ENCODE results near the gene SULT1B1.
"Not testable (repeated sequence)": the region's sequence is repeated elsewhere in the genome, so short reads cannot be mapped to it uniquely, and the experiment has no call there.

SULT1B1 gene

DNA sequence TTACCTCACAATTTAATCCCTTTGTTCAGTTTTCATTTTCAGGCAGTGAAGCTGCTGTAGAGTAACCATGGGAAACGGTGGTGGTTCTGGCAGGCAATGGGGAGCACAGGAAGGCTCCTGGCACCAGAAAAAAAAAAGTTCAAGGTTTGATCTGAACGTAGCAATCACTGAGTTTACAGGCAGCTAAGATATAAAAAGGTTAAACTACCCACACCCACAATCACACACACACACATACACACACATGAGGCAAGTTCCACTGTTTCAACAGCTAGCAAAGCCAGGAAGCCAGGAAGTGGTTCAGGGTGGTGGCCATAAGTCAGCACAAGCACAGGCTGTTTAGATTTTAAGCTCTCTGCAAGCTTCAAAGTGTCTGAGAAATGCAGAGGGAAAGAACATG lies at the start of gene SULT1B1:
TSS of gene SULT1B1 (minus strand) at position 166 of the 400 bp plus-strand sequence. CDS start 5,403 bp downstream, outside the sequence.
- peak; percentile 23 to 32 for DNase-seq

GRCh38 chr4:69800599-69800998 lies 40.2 kb upstream of the SULT1B1 start:
- no peak for DNase-seq

DNA sequence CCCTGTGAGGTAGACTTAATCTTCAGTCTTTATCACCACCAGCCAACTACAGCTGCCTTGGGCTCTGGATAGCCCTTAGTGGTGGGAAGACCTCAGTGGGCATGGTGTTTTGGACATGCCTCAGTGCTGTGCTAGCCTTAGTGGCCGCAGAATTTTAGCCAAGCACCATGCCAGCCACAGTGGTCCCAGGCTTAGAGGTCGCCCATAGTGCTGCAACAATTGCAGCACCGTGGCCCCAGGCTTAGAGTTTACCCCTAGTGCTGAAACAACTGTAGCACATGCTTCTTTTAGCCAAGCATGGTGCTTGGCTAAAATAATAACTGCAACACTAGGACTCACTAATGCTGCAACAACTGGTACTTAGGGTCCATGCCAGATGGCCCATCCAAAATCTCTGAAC lies 38.9 kb upstream of the SULT1B1 start:
- DNase-seq = no peak

- DNase-seq = no peak
These were observed 33.3 kb upstream of the SULT1B1 start for GRCh38 chr4:69793732-69794131.

GRCh38 chr4:69787879-69788278 lies 27.5 kb upstream of the SULT1B1 start:
- DNase-seq = no peak

- no peak for DNase-seq
These were observed 26.1 kb upstream of the SULT1B1 start for GRCh38 chr4:69786547-69786946.

DNA sequence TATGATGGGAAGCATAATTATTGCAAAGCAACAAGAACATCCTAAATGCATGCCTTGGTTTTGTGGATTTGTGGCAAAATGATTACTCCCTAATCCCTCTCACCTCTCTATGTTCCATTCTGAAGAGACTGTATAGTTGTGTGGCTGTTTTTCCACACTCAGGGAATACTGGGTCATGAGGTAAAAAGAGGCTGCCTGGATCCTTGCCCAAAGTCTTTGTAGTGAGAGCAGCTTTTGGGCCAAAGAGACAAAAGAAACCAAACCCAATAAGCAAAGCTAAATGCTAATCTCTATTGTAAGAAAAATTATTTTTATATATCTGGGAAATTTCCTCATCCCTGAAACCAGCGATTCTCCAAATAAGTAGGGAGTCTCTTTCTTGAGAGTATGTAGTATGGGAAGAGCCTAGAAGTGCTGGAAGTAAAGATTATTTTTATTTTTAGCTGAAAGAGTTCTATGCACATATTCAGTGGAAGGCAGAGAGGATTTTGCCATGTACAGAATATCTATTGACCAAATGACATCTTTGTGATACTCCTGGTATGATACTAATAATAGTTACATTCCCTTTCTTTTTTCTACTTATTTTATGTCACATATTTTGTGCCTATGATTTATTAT lies 24.9 kb upstream of the SULT1B1 start:
- DNase-seq = no peak

GRCh38 chr4:69782651-69783310 lies 22.4 kb upstream of the SULT1B1 start:
- no peak for DNase-seq

GRCh38 chr4:69781458-69782418 lies 21.3 kb upstream of the SULT1B1 start:
- DNase-seq = no peak

DNA sequence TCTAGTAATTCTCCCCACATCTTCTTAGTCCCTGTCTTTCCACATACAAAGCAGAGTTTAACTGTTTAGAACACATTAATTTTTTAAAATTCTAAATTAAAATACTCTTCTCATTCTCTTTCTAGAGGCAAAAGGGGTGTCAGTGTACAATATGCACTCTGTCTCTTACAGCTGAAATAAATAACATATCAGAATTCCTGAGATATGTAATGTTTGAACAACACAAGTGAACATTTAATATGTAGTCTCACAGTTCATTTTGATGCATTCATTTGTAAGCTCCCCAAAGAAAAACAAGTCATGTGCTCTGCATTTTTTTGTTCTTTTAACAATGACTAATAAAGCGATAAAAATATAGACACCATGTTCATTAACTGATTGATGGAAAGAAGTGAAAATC lies 19.7 kb upstream of the SULT1B1 start:
- no peak for DNase-seq

- DNase-seq = no peak
These were observed 16.3 kb upstream of the SULT1B1 start for GRCh38 chr4:69776696-69777095.

GRCh38 chr4:69775321-69775867 lies 15.0 kb upstream of the SULT1B1 start:
- no peak for DNase-seq

- no peak for DNase-seq
These were observed 13.1 kb upstream of the SULT1B1 start for GRCh38 chr4:69773484-69773883.

DNA sequence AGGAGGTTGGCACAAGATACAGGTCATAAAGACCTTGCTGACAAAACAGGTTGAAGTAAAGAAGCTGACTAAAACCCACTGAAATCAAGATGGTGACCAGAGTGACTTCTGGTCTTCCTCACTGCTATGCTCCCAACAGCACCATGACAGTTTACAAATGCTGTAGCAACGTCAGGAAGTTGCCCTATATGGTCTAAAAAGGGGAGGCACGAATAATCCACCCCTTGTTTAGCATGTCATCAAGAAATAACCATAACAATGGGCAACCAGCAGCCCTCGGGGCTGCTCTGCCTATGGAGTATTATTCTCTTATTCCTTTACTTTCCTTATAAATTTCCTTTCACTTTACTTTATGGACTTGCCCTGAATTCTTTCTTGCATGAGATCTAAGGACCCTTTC lies 8.1 kb upstream of the SULT1B1 start:
- not testable (repeated sequence) for DNase-seq

DNA sequence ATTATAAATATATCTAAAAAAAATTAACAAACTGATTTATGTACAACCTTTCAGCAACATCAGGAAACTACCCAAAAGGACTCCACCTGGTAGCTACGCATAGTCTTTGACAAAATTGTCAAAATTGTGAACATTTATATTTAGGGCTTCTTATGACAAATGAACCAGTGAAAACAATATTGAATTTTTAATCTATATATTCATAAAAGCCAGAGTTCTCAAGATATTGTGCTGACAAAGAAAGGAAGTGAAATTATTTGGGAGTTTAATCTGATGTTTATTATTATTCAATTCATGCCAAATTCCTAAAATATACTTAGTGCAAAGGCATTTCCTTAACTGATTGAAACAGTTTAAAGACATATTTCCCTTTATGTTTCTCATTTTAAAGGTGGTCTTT lies 5.3 kb upstream of the SULT1B1 start:
- no peak for DNase-seq

- no peak for DNase-seq
These were observed 3.9 kb upstream of the SULT1B1 start for GRCh38 chr4:69764311-69764710.

GRCh38 chr4:69763233-69763632 lies 2.8 kb upstream of the SULT1B1 start:
- DNase-seq = no peak

- no peak for DNase-seq
These were observed 1.2 kb downstream of the SULT1B1 start for GRCh38 chr4:69759189-69759604.

- DNase-seq = no peak
These were observed 3.0 kb downstream of the SULT1B1 start for GRCh38 chr4:69757464-69757863.

- DNase-seq = no peak
These were observed 5.4 kb downstream of the SULT1B1 start for GRCh38 chr4:69754926-69755580.

- DNase-seq = no peak
These were observed 6.7 kb downstream of the SULT1B1 start for GRCh38 chr4:69753686-69754085.

- DNase-seq = no peak
These were observed 10.1 kb downstream of the SULT1B1 start for GRCh38 chr4:69750346-69750745.

- DNase-seq = no peak
These were observed 10.6 kb downstream of the SULT1B1 start for GRCh38 chr4:69749771-69750170.
